Vagina (tissue), 2 donors: Measurements from ENCODE around the gene BMP8B.
"Not testable (repeated sequence)": the region's sequence is repeated elsewhere in the genome, so short reads cannot be mapped to it uniquely, and the experiment has no call there.

Experiments
- POLR2A ChIP-seq, 2 donors: fragments of 450-650 bp; IDR thresholded peaks; one replicate each; pipeline ENCODE4 v1.6.1; 2017; ENCODE audit warnings: antibody characterized with exemption in 2 of 2, mild to moderate bottlenecking in 2 of 2, moderate library complexity in 2 of 2
- POLR2AphosphoS5 ChIP-seq, 2 donors: sonication (generic); formaldehyde crosslinking; IDR thresholded peaks; one replicate each; pipeline ENCODE4 v1.9.0; 2017; ENCODE audit warnings: antibody characterized with exemption in 2 of 2, mild to moderate bottlenecking in 2 of 2, low read depth in 1 of 2; ENCODE audit not compliant: insufficient read depth in 1 of 2
- TF ChIP-seq, protein P1 (sequence below), 3 experiments: fragments of 450-650 bp in 2 of 3; fragments of 200-600 bp in 1 of 3; sonication (generic) in 1 of 3; IDR thresholded peaks; one replicate each; pipeline ENCODE4 v1.5.1; 2017 to 2019; ENCODE audit warnings: antibody characterized with exemption in 3 of 3, mild to moderate bottlenecking in 2 of 3, moderate library complexity in 2 of 3

DNA sequence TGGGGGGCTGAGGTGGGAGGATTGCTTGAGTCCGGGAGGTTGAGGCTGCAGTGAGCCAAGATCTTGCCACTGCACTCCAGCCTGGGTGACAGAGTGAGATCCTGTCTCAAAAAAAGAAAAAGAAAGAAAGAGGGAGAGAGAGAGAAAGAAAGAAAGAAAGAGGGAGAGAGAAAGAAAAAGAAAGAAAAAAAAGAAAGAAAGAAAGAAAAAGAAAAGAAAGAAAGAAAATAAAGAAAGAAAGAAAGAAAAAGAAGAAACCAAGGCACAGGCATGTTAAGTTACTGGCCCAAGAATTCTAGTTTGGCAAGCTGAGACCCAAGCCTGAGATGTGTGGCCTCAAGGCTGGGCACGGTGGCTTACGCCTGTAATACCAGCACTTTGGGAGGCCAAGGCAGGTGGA, 34.8 kb upstream of the BMP8B start:
- not testable (repeated sequence) for TF ChIP-seq POLR2A (IDR thresholded peaks at IDR 0.05); POLR2AphosphoS5 (IDR thresholded peaks at IDR 0.05; ENCODE audit: insufficient read depth in 1 of 2, low read depth in 1 of 2)
- TF ChIP-seq, protein P1, sequence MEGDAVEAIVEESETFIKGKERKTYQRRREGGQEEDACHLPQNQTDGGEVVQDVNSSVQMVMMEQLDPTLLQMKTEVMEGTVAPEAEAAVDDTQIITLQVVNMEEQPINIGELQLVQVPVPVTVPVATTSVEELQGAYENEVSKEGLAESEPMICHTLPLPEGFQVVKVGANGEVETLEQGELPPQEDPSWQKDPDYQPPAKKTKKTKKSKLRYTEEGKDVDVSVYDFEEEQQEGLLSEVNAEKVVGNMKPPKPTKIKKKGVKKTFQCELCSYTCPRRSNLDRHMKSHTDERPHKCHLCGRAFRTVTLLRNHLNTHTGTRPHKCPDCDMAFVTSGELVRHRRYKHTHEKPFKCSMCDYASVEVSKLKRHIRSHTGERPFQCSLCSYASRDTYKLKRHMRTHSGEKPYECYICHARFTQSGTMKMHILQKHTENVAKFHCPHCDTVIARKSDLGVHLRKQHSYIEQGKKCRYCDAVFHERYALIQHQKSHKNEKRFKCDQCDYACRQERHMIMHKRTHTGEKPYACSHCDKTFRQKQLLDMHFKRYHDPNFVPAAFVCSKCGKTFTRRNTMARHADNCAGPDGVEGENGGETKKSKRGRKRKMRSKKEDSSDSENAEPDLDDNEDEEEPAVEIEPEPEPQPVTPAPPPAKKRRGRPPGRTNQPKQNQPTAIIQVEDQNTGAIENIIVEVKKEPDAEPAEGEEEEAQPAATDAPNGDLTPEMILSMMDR (IDR thresholded peaks at IDR 0.05), result not testable (repeated sequence)
